CD4-positive, alpha-beta T cell (primary cell): ENCODE results near the gene FAM180A. TPM values are rescaled to one million over a fixed set of nuclear protein-coding genes. Genes with fewer than 3 reads are reported as not detected.

ENCODE experiments used
- ATAC-seq: fragments of 200-7000 bp; cut with Tn5 transposase; one replicate; pipeline ENCODE4 v1.10.0; 2022; ENCODE audit warnings: mild to moderate bottlenecking; ENCODE audit not compliant: poor library complexity
- CTCF ChIA-PET: fragments of 350-600 bp; sonication (Branson Sonifier 250); formaldehyde crosslinking; loops from one replicate; lab custom pipeline; 2021; ENCODE audit warnings: antibody characterized with exemption, inconsistent platforms; lab: Charles Lee
- POLR2A ChIA-PET: fragments of 350-600 bp; sonication (Branson Sonifier 250); formaldehyde crosslinking; loops from one replicate; lab custom pipeline; 2021; ENCODE audit warnings: antibody characterized with exemption, inconsistent platforms; lab: Charles Lee
- DNase-seq, 14 experiments: peaks; one replicate each; pipeline ENCODE4 v3.0.0-alpha.2; 2013 to 2020; ENCODE audit warnings: mixed read lengths in 2 of 14
- H3K27ac ChIP-seq, 2 donors: one replicate each; pipeline versions ENCODE4 v1.5.1 to v1.7.0; 2013; ENCODE audit warnings: low read length in 2 of 2, low read depth in 1 of 2, mild to moderate bottlenecking in 1 of 2
- H3K27me3 ChIP-seq, 2 experiments: 1 replicate in 1 of 2; 2 replicates in 1 of 2; pipeline versions ENCODE4 v1.6.1 to v1.7.0; 2013; ENCODE audit warnings: low read length in 2 of 2, control low read depth in 1 of 2, mild to moderate bottlenecking in 1 of 2, moderate library complexity in 1 of 2; ENCODE audit not compliant: insufficient read depth in 2 of 2, control insufficient read depth in 1 of 2
- H3K36me3 ChIP-seq: one replicate; pipeline ENCODE4 v1.6.1; 2013; ENCODE audit warnings: low read length, control low read depth; ENCODE audit not compliant: insufficient read depth
- H3K4me1 ChIP-seq: one replicate; pipeline ENCODE4 v1.6.1; 2013; ENCODE audit warnings: low read length, control low read depth; ENCODE audit not compliant: insufficient read depth
- H3K4me3 ChIP-seq: one replicate; pipeline ENCODE4 v1.5.1; 2013; ENCODE audit warnings: mild to moderate bottlenecking, low read length, moderate library complexity
- H3K9me3 ChIP-seq, 2 experiments: 1 replicate in 1 of 2; 2 replicates in 1 of 2; pipeline versions ENCODE4 v1.6.1 to v1.7.0; 2013; ENCODE audit warnings: low read length in 2 of 2, mild to moderate bottlenecking in 2 of 2, control low read depth in 1 of 2, moderate library complexity in 1 of 2; ENCODE audit not compliant: control insufficient read depth in 1 of 2, insufficient read depth in 1 of 2
- H3K27ac Mint-ChIP-seq: one replicate; pipeline ENCODE4 v1.8.0; 2020; ENCODE audit warnings: mixed read lengths
- H3K27me3 Mint-ChIP-seq: one replicate; pipeline ENCODE4 v1.8.0; 2021; ENCODE audit warnings: mixed read lengths
- H3K36me3 Mint-ChIP-seq: one replicate; pipeline ENCODE4 v1.8.0; 2021; ENCODE audit warnings: low read depth, mixed read lengths
- H3K4me1 Mint-ChIP-seq: one replicate; pipeline ENCODE4 v1.8.0; 2021; ENCODE audit warnings: low read depth, mixed read lengths
- H3K4me3 Mint-ChIP-seq: one replicate; pipeline ENCODE4 v1.8.0; 2020; ENCODE audit warnings: mild to moderate bottlenecking, mixed read lengths
- H3K9me3 Mint-ChIP-seq: one replicate; pipeline ENCODE4 v1.8.0; 2020; ENCODE audit warnings: mixed read lengths
- intact Hi-C, 2 experiments: fragments of 100-400 bp; cut with DNase I in 1 of 2; cut with micrococcal nuclease in 1 of 2; formaldehyde crosslinking; loops; one replicate each; pipeline versions ENCODE4 v1.15.1 to v1.9.0; 2023 to 2025; cut with DNase I, micrococcal nuclease
- total RNA-seq, 174 experiments: library from RNA in 2 of 174; stranded (reverse) in 2 of 174; gene quantifications; one replicate each; pipeline ENCODE4 v1.2.3 and lab custom pipeline; 2021 to 2026
- TF ChIP-seq, protein P1 (sequence below): fragments of 200-600 bp; IDR thresholded peaks from one replicate; pipeline ENCODE4 v1.8.0; 2022; ENCODE audit warnings: antibody characterized with exemption, mild to moderate bottlenecking

FAM180A gene
- total RNA-seq, 2 experiments from 2014 or later, result not detected

DNA sequence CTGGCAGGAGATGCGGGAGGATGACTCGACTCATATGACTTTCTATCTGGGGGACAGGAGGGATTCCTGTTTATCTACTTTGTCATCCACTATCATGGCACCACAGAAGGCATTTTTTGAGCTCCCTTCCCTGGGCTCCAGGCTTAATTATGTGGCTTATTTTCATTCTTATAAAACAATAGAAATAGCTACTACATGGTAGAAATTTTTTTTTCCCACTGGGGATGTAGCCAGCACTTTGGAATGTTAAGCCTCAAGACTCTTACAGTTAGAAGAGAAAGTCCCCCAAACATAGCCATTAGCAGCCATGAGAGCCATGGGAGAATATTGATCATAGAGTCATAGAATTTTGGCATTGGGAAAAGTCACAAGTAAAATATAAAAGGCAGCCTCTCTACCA is 14.6 kb upstream of the FAM180A start:
- intact Hi-C loops, result no loop called here
- TF ChIP-seq, protein P1, sequence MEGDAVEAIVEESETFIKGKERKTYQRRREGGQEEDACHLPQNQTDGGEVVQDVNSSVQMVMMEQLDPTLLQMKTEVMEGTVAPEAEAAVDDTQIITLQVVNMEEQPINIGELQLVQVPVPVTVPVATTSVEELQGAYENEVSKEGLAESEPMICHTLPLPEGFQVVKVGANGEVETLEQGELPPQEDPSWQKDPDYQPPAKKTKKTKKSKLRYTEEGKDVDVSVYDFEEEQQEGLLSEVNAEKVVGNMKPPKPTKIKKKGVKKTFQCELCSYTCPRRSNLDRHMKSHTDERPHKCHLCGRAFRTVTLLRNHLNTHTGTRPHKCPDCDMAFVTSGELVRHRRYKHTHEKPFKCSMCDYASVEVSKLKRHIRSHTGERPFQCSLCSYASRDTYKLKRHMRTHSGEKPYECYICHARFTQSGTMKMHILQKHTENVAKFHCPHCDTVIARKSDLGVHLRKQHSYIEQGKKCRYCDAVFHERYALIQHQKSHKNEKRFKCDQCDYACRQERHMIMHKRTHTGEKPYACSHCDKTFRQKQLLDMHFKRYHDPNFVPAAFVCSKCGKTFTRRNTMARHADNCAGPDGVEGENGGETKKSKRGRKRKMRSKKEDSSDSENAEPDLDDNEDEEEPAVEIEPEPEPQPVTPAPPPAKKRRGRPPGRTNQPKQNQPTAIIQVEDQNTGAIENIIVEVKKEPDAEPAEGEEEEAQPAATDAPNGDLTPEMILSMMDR, result no peak
- Histone ChIP-seq H3K36me3 (no peaks in the 10 kb centered on the region), H3K27ac (no peak overlapping the region), H3K4me1 (no peaks in the 10 kb centered on the region), H3K27me3 (peaks cover 8% of the 10 kb centered on the region in 2 experiments), H3K4me3 (no peak overlapping the region), H3K9me3 (no peaks in the 10 kb centered on the region)
- no peaks in the 10 kb centered on the region for H3K4me1 Mint-ChIP-seq
- no peaks in the 10 kb centered on the region for H3K36me3 Mint-ChIP-seq
- ChIA-PET POLR2A (no interaction called here), CTCF (no interaction called here)
- no peaks in the 10 kb centered on the region for H3K9me3 Mint-ChIP-seq
- no peak overlapping the region for H3K4me3 Mint-ChIP-seq
- DNase-seq, result no peak
- H3K27ac Mint-ChIP-seq, result no peak overlapping the region
- ATAC-seq, result no peak
- peaks cover 62% of the 10 kb centered on the region for H3K27me3 Mint-ChIP-seq

DNA sequence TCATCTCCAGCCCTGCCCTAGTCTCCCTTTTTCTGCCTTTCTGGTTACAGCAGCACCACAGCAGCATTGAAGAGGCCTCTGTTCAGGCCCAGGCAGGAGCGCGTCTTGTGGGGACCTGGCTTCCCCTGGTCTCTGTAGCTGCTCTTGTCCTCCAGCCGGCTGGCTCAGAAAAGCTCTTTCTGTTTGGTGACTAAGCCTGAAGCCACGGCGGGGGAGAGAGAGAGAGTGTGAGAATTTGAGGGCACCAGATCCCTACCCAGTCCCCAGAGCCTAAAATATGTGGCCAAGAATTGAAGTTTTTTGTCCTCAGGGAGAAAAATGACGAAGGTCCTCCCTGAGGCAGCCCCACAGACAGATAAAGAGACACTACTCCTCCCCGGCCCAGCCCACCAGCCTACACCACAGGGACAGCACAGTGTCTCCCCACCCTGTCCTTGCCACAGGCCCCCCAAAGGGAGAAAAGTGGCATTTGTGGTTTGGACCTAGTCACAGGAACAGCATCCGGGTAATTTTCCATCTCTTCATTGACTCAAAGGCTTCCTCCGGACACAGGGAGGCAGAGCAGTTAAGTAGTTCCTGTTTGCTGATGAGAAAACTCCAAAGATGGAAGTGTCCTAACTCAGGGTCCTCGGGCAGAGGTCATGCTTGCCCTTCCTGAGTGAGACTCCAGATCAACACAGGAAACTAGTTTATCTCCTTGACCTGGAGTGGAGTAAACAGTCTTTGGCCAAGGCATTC is 13.3 kb upstream of the FAM180A start:
- ATAC-seq (no peak), DNase-seq (no peak)
- Histone ChIP-seq H3K4me3 (no peak overlapping the region), H3K4me1 (no peaks in the 10 kb centered on the region), H3K9me3 (no peaks in the 10 kb centered on the region), H3K36me3 (no peaks in the 10 kb centered on the region), H3K27me3 (peaks cover 11 to 12% of the 10 kb centered on the region in 2 experiments), H3K27ac (no peak overlapping the region)
- H3K27ac Mint-ChIP-seq, result no peak overlapping the region
- TF ChIP-seq, protein P1, result no peak
- intact Hi-C loops, result no loop called here
- peaks cover 58% of the 10 kb centered on the region for H3K27me3 Mint-ChIP-seq
- no peaks in the 10 kb centered on the region for H3K4me1 Mint-ChIP-seq
- no peaks in the 10 kb centered on the region for H3K9me3 Mint-ChIP-seq
- ChIA-PET POLR2A (no interaction called here), CTCF (no interaction called here)
- no peaks in the 10 kb centered on the region for H3K36me3 Mint-ChIP-seq
- no peak overlapping the region for H3K4me3 Mint-ChIP-seq

DNA sequence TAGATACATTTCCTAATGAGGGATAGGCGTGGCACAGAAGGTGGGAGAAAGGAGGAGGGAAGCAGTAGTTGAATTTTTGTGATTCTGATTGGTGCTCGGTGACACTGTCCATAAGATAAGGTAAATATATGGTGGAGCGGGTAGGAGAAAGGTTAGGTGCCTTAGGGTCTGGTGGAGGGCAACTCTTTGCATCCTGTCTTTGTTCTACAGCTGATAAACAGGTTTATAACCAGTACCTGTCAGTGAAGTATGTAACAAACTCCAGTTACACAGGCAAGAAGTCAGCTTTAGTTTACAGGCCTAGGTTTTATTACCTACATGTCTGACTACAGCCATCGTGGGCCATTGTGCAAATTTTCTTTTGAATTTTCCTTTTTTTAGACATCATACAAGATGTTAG is 10.9 kb upstream of the FAM180A start:
- no peak for DNase-seq
- Mint-ChIP-seq H3K36me3 (no peaks in the 10 kb centered on the region), H3K27me3 (peaks cover 63% of the 10 kb centered on the region), H3K4me1 (no peaks in the 10 kb centered on the region), H3K4me3 (no peak overlapping the region), H3K27ac (no peak overlapping the region), H3K9me3 (no peaks in the 10 kb centered on the region)
- no peak for ATAC-seq
- TF ChIP-seq, protein P1, result no peak
- no peaks in the 10 kb centered on the region for H3K36me3 ChIP-seq
- ChIA-PET POLR2A (no interaction called here), CTCF (no interaction called here)
- no peaks in the 10 kb centered on the region for H3K9me3 ChIP-seq
- H3K4me3 ChIP-seq, result no peak overlapping the region
- H3K4me1 ChIP-seq, result no peaks in the 10 kb centered on the region
- intact Hi-C loops, result no loop called here
- no peak overlapping the region for H3K27ac ChIP-seq
- peaks cover 12 to 14% of the 10 kb centered on the region in 2 experiments for H3K27me3 ChIP-seq
